Cardiac fibroblast (primary cell): Measurements from ENCODE around the gene SAMD14.

Source experiments
- DNase-seq, 2 donors: peaks; one replicate each; pipeline versions ENCODE4 v3.0.0 to v3.0.0-alpha.2; 2010; ENCODE audit warnings: low read depth in 2 of 2
- H3K4me3 ChIP-seq, 2 donors: replicated peaks in 1 of 2; 1 replicate in 1 of 2; 2 replicates in 1 of 2; pipeline ENCODE4 v1.5.1; 2011; ENCODE audit warnings: low read depth in 2 of 2, low read length in 2 of 2, mild to moderate bottlenecking in 2 of 2, moderate library complexity in 1 of 2
- TF ChIP-seq, protein P1 (sequence below): IDR thresholded peaks from one replicate; pipeline ENCODE4 v1.5.1; 2011; ENCODE audit warnings: low read depth, mild to moderate bottlenecking, low read length, inconsistent platforms

SAMD14 gene

DNA sequence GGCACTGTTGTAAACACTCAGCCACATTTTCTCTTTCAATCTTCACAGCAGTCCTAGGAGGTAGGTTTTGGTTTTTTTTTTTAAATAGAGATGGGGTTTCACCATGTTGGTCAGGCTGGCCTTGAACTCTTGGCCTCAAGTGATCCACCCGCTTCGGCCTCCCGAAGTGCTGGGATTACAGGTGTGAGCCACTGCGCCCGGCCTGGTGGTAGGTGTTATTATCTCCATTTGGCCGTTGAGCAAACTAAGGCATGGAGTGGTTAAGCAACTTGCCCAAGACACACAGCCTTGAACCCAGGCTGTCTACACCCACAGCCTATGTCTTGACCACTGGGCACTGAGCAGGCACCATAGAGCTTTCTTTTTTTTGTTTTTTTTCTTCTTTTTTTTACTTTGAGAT is 44.5 kb upstream of the SAMD14 start:
- no peak overlapping the region for H3K4me3 ChIP-seq
- TF ChIP-seq, protein P1, sequence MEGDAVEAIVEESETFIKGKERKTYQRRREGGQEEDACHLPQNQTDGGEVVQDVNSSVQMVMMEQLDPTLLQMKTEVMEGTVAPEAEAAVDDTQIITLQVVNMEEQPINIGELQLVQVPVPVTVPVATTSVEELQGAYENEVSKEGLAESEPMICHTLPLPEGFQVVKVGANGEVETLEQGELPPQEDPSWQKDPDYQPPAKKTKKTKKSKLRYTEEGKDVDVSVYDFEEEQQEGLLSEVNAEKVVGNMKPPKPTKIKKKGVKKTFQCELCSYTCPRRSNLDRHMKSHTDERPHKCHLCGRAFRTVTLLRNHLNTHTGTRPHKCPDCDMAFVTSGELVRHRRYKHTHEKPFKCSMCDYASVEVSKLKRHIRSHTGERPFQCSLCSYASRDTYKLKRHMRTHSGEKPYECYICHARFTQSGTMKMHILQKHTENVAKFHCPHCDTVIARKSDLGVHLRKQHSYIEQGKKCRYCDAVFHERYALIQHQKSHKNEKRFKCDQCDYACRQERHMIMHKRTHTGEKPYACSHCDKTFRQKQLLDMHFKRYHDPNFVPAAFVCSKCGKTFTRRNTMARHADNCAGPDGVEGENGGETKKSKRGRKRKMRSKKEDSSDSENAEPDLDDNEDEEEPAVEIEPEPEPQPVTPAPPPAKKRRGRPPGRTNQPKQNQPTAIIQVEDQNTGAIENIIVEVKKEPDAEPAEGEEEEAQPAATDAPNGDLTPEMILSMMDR, result no peak
- peak in 1 of 2 donors; percentile 11 for DNase-seq

DNA sequence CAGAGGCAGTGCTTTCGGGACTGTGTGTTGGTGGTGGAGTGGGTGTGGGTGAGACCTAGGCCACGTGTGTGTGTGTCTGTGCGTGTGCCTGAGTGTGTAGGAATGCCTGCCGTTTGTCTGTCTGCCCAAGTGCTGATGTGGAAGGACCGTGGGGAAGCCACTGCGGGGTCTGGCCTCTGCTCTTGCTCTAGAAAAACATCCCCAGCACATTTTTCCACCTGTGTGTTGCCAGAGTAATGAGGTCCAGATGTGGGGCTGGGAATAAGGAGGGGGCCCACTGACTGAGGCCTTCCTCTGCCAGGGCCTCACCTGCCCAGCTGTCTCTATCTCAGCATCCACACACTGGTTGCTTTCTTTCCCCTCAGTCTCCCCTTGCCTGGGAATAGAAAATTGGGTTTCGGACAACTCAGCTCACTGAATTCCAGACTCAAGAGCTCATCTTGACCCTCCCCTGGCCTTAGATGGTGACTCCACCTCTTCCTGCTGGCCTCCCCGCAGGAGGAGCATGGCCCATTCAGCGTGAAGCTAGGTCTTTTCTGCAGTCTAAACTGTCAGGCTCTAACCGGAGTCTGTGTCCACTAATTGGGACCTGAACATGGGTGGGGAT is 43.5 kb upstream of the SAMD14 start:
- no peak overlapping the region for H3K4me3 ChIP-seq
- DNase-seq, result peak; percentile 90 to 94
- TF ChIP-seq, protein P1, result no peak

DNA sequence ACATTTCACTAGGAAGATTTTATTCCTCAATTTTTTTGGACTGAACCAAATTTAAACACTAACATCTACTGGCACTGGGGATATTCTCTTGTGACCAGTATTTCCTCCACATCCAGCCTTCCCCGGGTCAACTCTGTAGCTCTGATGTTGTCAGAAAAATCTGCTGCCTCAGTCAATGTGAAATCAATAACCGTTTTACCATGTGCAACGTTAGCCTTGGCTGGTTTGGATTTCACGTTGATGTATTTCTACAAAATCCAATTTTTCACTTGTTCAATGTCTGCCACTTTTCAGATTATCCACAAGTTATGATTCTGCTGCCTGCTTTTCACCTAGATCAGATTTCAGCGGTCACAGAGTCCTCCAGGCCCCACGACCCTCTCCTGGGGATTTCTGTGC is 43.0 kb upstream of the SAMD14 start:
- no peak overlapping the region for H3K4me3 ChIP-seq
- TF ChIP-seq, protein P1, result no peak
- DNase-seq, result no peak

DNA sequence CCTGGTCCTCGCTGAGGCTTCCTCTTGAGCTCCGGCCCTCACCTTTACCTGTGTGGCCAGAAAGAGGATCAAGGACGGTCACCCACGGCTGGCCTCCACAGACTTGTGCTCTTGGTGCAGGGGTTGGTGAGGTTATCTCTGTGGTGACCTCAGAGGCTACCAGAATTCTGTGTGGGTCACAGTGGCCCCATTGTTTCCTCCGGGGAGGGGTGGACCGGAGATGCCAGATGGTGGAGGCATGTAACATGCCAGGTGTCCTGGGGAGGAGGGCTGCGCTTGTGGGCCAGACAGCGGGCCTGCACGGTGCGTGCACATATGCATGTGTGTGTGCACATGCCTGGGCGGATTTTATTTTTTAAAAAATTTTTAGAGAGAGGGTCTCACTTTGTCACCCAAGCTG is 42.2 kb upstream of the SAMD14 start:
- DNase-seq, result peak in 1 of 2 donors; percentile 6
- no peak overlapping the region for H3K4me3 ChIP-seq
- TF ChIP-seq, protein P1, result no peak

DNA sequence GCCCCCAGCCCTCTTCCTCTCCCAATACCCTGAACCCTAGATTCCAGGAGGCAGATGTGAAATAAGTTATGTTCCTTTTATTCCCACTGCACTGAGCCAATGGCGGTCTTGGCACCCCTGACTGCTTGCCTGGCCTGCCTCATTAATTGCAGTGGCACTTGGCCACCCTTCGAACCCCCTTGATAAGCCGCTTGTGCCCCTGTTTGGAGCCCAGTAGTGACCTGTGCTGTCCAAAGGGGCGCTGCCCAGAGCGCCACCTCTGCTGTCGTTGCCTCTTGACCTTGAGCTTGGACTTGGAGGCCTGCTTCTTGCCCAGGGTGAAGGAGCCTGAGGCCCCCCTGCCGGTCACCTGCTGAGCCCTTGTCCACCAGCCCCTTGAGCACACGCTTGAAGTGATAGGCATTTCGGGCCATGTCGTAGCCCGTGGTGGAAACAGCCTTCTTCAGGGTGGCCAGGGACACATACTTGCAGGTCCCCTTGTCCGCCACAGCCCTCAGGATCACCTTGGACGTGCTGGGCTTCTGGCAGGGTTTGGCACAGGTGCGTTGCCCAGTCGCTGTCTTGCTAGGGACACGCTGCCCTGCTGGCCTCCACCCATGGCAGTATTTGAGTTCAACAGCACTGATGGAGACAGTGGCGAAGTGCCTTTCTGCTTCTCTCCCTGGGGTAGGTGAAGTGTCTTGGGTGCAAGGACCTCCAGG is 41.6 kb upstream of the SAMD14 start:
- TF ChIP-seq, protein P1, result no peak
- no peak overlapping the region for H3K4me3 ChIP-seq
- peak in 1 of 2 donors; percentile 8 for DNase-seq

DNA sequence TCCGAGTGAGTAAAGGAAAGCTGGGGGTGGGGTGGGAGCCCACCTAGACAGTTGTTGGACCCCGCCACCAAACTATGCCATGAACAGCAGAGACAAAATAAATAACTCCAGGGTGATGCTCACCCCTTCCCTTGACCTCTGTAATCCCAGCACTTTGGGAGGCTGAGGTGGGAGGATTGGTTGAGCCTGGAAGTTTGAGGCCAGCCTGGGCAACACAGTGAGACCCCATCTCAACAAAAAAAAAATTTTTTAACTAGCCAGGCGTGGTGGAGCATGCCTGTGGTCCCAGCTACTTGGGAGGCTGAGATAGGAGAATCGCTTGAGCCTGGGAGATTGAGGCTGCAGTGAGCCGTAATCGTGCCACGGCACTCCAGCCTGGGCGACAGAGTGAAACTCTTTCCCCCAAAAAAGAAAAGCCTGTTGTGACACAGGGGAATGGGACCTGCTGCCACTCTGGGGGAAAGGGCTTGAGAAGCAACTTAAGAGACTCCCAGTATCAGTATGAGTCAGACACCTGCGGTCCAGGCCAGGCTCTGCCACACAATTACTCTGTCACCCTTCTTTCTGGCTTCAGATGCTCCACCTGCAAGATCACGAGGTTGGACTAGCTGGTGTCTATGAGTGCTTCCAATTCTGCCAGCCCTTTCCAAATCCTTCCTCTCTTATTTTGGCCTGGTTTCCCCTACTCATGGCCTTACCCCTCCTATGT is 40.9 kb upstream of the SAMD14 start:
- TF ChIP-seq, protein P1, result no peak
- DNase-seq, result peak in 1 of 2 donors; percentile 19
- H3K4me3 ChIP-seq, result no peak overlapping the region
